ENCODE data around the gene NANS.

DNA sequence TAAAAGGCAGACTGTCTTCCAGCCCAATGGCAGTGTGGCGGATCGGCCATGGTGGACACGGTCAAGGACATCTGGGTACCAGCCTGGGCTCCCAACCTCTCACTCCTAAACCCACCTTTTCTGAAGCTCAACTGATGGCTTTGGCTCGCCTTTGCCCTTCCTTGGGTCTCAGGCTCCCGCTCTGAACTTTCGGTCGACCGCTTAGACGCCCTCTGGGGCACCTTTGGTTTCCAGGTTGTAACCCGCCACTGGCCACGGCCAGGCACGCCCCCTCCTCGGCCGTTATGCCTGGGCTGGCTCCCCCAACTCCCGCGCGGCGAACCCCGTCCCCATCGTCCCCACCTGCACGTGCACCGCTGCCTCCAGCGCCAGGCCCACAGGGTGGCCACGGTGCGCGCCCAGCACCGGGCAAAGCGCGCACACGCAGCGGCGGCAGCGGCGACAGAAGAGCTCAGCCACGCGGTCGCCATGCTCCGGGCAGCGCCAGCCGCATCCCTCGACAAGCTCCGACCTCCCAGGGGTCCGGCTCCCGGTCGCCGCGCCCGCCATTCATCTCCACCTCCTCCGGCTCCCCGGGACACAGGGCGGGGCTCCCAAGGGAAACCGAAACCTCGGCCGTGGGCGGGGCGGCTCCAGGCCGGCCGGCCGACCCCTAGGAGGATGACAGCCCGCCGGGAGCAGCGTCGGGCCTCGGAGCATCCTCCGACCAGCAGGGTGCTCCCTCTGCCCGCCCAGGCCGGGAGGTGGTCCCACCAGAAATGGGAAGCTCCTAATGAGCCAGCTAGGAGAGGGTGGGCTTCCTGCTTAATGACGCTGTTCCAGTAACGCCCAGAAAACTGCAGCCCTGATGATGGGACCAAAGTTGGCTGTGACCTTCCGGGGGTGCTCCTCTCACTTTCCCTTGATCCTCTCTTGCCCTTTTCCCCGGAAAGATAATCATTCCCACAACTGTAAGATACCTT lies 62.4 kb downstream of the NANS start, which contains the start of gene TRIM14:
- no peak for TF ChIP-seq CTCF (IDR thresholded peaks at IDR 0.05)
- TF ChIP-seq POLR2A (IDR thresholded peaks at IDR 0.05), result no peak

Data from tibial nerve (tissue), 3 donors.